KBM-7 (cell line): ENCODE results near the gene OR10J5.

Source experiments
- DNase-seq: peaks from one replicate; pipeline ENCODE4 v3.0.0-alpha.2; 2015
- in situ Hi-C: fragments of 300-500 bp; cut with MboI; formaldehyde crosslinking; loops from 2 replicates; pipeline ENCODE4 v1.14.3; 2020; ENCODE audit warnings: low sequenced_read_pairs, low pct_unique_long_range_greater_than_20kb, mixed read lengths

The OR10J5 gene

DNA sequence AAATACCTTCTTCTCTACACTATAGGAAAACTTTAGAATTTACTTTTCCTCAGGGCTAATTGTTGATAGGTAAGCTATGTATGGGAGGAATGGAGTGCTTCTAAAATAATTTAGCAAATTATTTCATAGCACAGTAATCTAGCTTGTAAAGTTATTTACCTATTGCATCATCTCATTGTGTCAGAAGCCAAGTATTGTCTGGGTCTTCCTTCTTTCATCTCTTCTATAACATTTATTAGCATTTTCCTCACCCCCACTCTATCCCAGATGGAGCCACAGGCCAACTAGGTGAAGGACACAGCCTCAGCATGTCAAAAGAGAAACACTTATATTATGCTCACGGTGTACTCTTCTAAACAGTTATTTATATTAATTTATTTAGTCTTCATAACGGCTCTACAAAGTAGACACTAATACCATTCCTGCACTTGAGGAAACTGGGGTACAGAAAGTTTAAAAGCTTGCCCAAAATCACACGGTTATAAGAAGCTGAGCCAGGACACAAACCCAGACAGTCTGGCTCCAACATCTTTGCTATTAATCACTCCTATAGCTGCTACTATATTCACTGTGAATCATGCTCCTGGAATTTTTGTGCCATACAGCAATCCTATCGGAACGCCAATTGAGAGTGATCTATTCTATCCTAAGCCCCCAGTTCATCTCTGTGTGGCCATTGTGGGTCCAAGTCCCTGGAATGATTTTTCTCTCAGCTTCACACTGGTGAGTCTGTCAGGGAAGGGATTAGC, 43.1 kb downstream of the OR10J5 start:
- in situ Hi-C loops, result no loop called here
- DNase-seq, result no peak
